Stimulated activated CD4-positive, alpha-beta T cell treated with anti-CD3 and anti-CD28 coated beads, TNF-alpha, amount 100 ng/mL, for 4 hours (primary cell): ENCODE data around the gene RSRP1.
"Not testable (repeated sequence)": the region's sequence is repeated elsewhere in the genome, so short reads cannot be mapped to it uniquely, and the experiment has no call there.

Experiments used
- DNase-seq, 3 experiments: peaks; one replicate each; pipeline ENCODE4 v3.0.0-alpha.2; 2020; ENCODE audit warnings: low read depth in 3 of 3

Gene RSRP1

GRCh38 chr1:25256578-25256965 lies 9.3 kb upstream of the RSRP1 start:
- no peak for DNase-seq

GRCh38 chr1:25255706-25256577 lies 8.7 kb upstream of the RSRP1 start:
- no peak for DNase-seq

- DNase-seq, result no peak
Observed at GRCh38 chr1:25253911-25254310, 6.7 kb upstream of the RSRP1 start.

- DNase-seq, result no peak
Observed at GRCh38 chr1:25247829-25248754, 838 bp upstream of the RSRP1 start.

- DNase-seq, result no peak
Observed at GRCh38 chr1:25246600-25247023, 642 bp downstream of the RSRP1 start.

- DNase-seq, result no peak
Observed at GRCh38 chr1:25245809-25246599, 1.2 kb downstream of the RSRP1 start.

GRCh38 chr1:25245393-25245792 lies 1.9 kb downstream of the RSRP1 start:
- DNase-seq, result no peak

GRCh38 chr1:25243907-25244306 lies 3.3 kb downstream of the RSRP1 start:
- DNase-seq, result no peak

GRCh38 chr1:25239681-25240541 lies 7.3 kb downstream of the RSRP1 start:
- DNase-seq, result peak; percentile 57 to 77 (median 71)

GRCh38 chr1:25238046-25238445 lies 9.2 kb downstream of the RSRP1 start:
- DNase-seq, result no peak

- DNase-seq, result not testable (repeated sequence)
Observed at GRCh38 chr1:25236261-25236660, 11.0 kb downstream of the RSRP1 start.

GRCh38 chr1:25235411-25235810 lies 11.8 kb downstream of the RSRP1 start:
- DNase-seq, result not testable (repeated sequence)

- DNase-seq, result no peak
Observed at GRCh38 chr1:25232866-25233784, 14.1 kb downstream of the RSRP1 start.

GRCh38 chr1:25232027-25232865 lies 15.0 kb downstream of the RSRP1 start, which contains the start of gene SYF2:
Gene SYF2 (minus strand): TSS chr1:25232502. CDS start chr1:25232467, 35 bp downstream.
- peak; percentile 71 to 78 (median 73) for DNase-seq

GRCh38 chr1:25223471-25223870 lies 23.8 kb downstream of the RSRP1 start:
- DNase-seq, result no peak

- no peak for DNase-seq
Observed at GRCh38 chr1:25222606-25223005, 24.6 kb downstream of the RSRP1 start.

- no peak for DNase-seq
Observed at GRCh38 chr1:25220666-25221065, 26.6 kb downstream of the RSRP1 start.

GRCh38 chr1:25219661-25220251 lies 27.5 kb downstream of the RSRP1 start:
- no peak for DNase-seq
